Skeletal muscle tissue (tissue), 4 donors: ENCODE measurements around the gene C2CD4D. TPM values are rescaled to one million over a fixed set of nuclear protein-coding genes. Genes with fewer than 3 reads are reported as not detected.

Experiments
- H3K27ac ChIP-seq: one replicate; pipeline ENCODE4 v1.7.0; 2013; ENCODE audit warnings: mild to moderate bottlenecking, low read depth, low read length, inconsistent platforms
- H3K27me3 ChIP-seq, 3 donors: one replicate each; pipeline ENCODE4 v1.7.0; 2013; ENCODE audit warnings: low read length in 3 of 3; ENCODE audit not compliant: control insufficient read depth in 3 of 3, insufficient read depth in 3 of 3
- H3K36me3 ChIP-seq, 3 donors: one replicate each; pipeline ENCODE4 v1.7.0; 2013; ENCODE audit warnings: low read length in 3 of 3; ENCODE audit not compliant: control insufficient read depth in 3 of 3, insufficient read depth in 3 of 3
- H3K4me1 ChIP-seq, 3 donors: one replicate each; pipeline ENCODE4 v1.7.0; 2013; ENCODE audit warnings: low read length in 3 of 3, mild to moderate bottlenecking in 3 of 3; ENCODE audit not compliant: control insufficient read depth in 3 of 3, insufficient read depth in 3 of 3
- H3K4me3 ChIP-seq, 3 donors: one replicate each; pipeline ENCODE4 v1.7.0; 2013; ENCODE audit warnings: low read length in 3 of 3
- H3K9ac ChIP-seq, 3 donors: one replicate each; pipeline ENCODE4 v1.7.0; 2013; ENCODE audit warnings: low read length in 3 of 3, mild to moderate bottlenecking in 3 of 3, moderate library complexity in 2 of 3, low read depth in 1 of 3
- H3K9me3 ChIP-seq, 3 donors: one replicate each; pipeline ENCODE4 v1.7.0; 2013; ENCODE audit warnings: low read length in 3 of 3; ENCODE audit not compliant: control insufficient read depth in 3 of 3
- total RNA-seq: library from RNA; depleted of rRNA; stranded (reverse); fragments of >200 nt; gene quantifications from one replicate; pipeline ENCODE4 v1.2.3, GENCODE V29; 2014
- donor health status: Osteomylitis.

The C2CD4D gene
- total RNA-seq, 1 donor from 2014 or later = not detected

DNA sequence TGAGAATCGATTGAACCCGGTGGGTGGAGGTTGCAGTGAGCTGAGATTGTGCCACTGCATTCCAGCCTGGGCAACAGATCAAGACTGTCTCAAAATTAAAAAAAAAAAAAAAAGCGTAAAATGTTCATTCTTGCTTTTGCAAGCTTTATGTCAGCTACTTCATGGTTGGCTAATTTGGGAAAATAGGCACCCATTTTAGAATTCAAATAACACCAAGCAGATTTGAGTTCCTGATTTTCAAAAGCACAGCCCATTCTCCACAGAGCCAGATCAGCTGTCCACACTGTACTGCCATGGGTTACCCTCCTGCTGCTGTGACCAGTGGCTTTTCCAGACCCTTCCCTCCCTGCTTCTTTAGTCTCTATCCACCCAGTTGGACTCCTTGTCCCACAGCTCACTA is 9.5 kb upstream of the C2CD4D start:
- H3K27me3 ChIP-seq = peaks cover 8 to 46% (median 34%) of the 10 kb centered on the region in 3 donors
- no peak overlapping the region for H3K27ac ChIP-seq
- H3K36me3 ChIP-seq = no peaks in the 10 kb centered on the region
- H3K9me3 ChIP-seq = no peaks in the 10 kb centered on the region
- H3K4me3 ChIP-seq = no peak overlapping the region
- H3K9ac ChIP-seq = no peak overlapping the region
- no peaks in the 10 kb centered on the region for H3K4me1 ChIP-seq

DNA sequence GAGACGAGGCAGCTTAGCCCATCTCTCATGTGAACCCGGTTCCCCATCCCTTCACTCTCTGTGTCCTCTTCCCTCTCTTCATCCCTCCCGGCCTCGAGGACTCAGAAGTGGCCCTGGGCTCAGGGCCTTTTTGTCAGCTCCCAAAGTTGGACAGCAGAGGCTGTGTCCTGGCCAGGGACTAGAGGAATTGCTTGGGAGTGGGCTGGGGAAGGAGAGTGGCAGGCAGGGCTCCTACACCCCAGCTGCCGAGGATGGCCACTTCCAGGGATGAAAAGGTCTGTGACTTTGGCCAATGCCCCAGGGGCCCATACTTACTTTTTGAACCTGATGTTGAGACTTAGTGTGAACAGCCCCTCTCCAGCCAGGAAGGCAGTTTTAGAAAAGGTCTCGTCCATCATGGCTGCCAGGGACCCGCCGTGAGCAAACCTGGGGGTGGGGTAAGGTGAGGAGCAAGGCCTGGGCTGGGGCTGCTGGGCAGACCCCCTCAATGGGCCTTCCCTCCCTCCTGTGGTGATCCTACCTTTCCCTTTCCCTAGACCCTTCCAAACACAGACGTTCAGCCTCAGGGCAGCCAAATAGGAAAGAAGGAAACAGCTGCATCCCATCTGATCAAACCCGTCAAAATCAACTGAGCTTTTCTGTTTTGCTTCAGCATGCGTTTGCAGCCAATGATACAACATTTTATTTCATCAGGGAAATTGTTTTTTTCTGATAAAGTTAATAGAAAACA is 8.4 kb upstream of the C2CD4D start:
- no peak overlapping the region for H3K9ac ChIP-seq
- H3K36me3 ChIP-seq = no peaks in the 10 kb centered on the region
- no peaks in the 10 kb centered on the region for H3K9me3 ChIP-seq
- H3K27me3 ChIP-seq = peaks cover 8 to 40% (median 31%) of the 10 kb centered on the region in 3 donors
- no peak overlapping the region for H3K4me3 ChIP-seq
- no peaks in the 10 kb centered on the region for H3K4me1 ChIP-seq
- H3K27ac ChIP-seq = no peak overlapping the region

DNA sequence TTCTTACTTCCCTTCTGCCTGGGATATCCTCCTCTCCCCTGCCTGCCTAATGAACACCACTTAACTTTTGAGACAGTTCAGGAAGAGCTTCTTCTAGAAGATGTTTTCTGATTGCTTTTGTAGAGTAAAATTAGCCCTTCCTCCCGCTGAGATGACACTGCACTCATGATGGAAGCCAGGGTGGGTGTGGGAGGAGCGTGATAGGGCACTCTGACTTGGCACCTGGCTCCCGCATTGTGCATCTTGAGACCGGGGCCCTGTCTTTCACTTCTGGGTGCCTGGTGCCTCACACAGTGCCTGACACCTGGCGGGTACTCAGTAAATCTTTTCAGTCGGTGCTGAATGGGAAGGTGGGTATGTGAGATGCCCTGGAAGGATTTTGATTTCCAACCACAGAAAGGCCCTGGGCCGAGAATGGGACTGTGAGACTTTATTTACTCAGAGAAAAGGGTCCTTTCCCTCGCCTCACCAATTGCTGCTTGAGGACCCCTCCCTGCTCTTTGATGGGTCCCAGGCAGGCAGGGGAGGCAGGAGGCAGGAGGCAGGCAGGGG is 7.1 kb upstream of the C2CD4D start:
- no peaks in the 10 kb centered on the region for H3K4me1 ChIP-seq
- H3K27ac ChIP-seq = no peak overlapping the region
- peaks cover 8 to 31% (median 19%) of the 10 kb centered on the region in 3 donors for H3K27me3 ChIP-seq
- no peak overlapping the region for H3K4me3 ChIP-seq
- no peak overlapping the region for H3K9ac ChIP-seq
- no peaks in the 10 kb centered on the region for H3K36me3 ChIP-seq
- no peaks in the 10 kb centered on the region for H3K9me3 ChIP-seq

DNA sequence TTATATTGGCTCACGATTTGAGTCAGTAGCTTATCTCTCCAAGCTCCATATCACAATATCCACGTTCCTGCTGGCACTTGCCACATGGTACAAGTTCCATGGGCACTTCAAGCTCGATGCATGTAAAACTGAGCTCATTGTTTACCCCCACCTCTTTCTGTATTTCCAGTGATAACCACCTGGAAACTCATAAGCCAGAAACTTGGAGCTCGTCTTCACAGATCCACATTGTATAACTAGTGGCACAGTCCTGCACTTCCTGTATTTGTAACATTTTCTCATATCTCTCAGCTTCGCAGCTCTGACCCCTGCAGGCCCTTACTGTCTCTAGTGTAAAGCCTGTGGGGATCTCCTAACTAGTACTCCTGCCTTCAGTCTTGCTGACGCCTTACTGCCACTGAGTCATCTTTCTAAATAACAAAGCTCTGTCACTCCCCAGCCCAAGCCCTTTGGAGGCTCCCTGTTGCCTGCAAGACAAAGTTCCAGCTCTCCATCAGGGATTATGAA is 6.5 kb upstream of the C2CD4D start:
- H3K4me1 ChIP-seq = no peaks in the 10 kb centered on the region
- no peak overlapping the region for H3K4me3 ChIP-seq

DNA sequence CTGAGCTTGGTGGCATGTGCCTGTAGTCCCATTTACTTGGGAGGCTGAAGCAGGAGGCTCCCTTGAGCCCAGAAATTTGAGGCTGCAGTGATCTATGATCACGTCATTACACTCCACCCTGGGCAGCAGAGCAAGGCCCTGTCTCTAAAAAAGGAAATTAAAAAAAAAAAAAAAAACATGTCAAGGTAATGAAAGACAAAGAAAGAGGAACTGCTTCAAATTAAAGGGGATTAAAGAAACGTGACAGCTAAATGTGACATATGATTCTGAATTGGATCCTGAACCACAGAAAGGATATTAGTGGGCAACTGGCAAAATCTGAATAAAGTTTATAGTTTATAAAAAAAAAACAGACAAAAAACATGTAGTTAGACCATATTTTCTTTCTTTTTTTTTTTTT is 3.8 kb upstream of the C2CD4D start:
- H3K27me3 ChIP-seq = peaks cover 18 to 35% (median 27%) of the 10 kb centered on the region in 3 donors
- H3K27ac ChIP-seq = no peak overlapping the region
- H3K36me3 ChIP-seq = no peaks in the 10 kb centered on the region
- H3K4me1 ChIP-seq = peaks cover 0 to 10% (median 6%) of the 10 kb centered on the region in 3 donors
- no peak overlapping the region for H3K4me3 ChIP-seq
- no peak overlapping the region for H3K9ac ChIP-seq
- no peaks in the 10 kb centered on the region for H3K9me3 ChIP-seq

More for the DNA sequence above, 6.5 kb upstream of the C2CD4D start:
- Histone ChIP-seq H3K36me3 (no peaks in the 10 kb centered on the region), H3K9me3 (no peaks in the 10 kb centered on the region), H3K9ac (no peak overlapping the region), H3K27ac (no peak overlapping the region), H3K27me3 (peaks cover 10 to 28% (median 15%) of the 10 kb centered on the region in 3 donors)

DNA sequence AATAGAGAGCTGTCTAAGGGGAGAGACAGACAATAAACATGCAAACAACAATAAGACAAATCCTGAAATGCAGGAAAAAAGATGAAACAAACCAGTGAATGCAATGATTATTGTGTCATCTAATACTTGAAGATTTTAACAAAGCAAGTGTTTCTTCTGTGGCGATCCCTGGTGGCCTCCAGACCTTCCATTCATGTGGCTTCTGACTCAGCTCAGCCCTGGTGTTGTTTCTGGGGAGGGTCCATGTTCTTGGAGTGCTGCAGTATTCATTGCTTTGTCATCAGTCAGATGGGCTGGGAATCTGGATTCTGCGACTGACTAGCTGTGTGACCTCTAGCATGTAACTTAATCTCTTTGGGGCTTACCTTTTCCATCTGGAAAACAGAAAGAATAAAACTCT is 1.5 kb upstream of the C2CD4D start:
- H3K4me1 ChIP-seq = peaks cover 8 to 19% (median 14%) of the 10 kb centered on the region in 3 donors
- no peak overlapping the region for H3K9ac ChIP-seq
- H3K9me3 ChIP-seq = no peaks in the 10 kb centered on the region
- H3K27ac ChIP-seq = no peak overlapping the region
- peaks cover 19 to 45% (median 34%) of the 10 kb centered on the region in 3 donors for H3K27me3 ChIP-seq
- H3K4me3 ChIP-seq = no peak overlapping the region
- no peaks in the 10 kb centered on the region for H3K36me3 ChIP-seq

DNA sequence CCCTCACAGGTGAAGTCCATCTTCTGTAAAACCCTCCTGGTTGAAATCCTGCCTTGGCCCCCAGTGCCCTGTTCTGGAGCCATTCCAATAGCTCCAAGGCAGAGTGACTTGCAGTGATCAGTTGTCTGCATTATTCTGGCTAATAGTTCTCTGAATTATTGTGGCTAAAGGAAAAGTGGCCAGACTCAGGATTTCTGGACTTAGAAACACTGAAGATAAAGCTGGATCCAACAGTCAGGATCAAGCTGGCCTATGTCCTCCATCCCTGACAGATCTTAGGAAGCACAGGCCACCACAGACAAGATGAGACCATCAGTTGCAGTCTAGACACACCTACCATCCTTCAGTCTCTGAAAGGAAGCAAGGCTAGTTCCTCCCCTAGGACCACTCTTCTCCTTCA is 801 bp upstream of the C2CD4D start:
- Histone ChIP-seq H3K9me3 (no peaks in the 10 kb centered on the region), H3K36me3 (no peaks in the 10 kb centered on the region), H3K27ac (no peak overlapping the region), H3K4me3 (no peak overlapping the region), H3K4me1 (peaks cover 8 to 20% (median 14%) of the 10 kb centered on the region in 3 donors), H3K27me3 (peaks cover 19 to 45% (median 34%) of the 10 kb centered on the region in 3 donors), H3K9ac (no peak overlapping the region)

DNA sequence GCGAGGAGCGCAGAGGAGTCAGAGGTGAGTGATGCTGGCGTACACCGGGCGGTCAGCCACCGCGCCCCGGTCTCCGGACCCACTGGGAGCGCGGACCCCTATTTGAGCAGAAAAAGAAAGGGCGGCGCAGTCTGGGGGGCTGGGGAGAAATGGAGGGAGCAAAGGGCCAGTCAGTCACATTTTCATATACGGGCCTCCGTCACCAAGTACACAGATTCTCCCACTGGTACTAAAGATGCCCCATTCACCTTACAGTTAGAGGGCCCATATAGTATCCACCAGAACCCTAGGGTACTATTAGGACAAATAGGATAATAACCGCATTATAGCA is 573 bp downstream of the C2CD4D start:
- Histone ChIP-seq H3K36me3 (no peaks in the 10 kb centered on the region), H3K27me3 (peaks cover 19 to 40% (median 34%) of the 10 kb centered on the region in 3 donors), H3K9ac (peak overlapping the region in 1 of 3 donors; percentile 10), H3K9me3 (no peaks in the 10 kb centered on the region), H3K4me3 (peak overlapping the region in 2 of 3 donors; percentile 49 to 58), H3K4me1 (peaks cover 8 to 24% (median 14%) of the 10 kb centered on the region in 3 donors), H3K27ac (no peak overlapping the region)

DNA sequence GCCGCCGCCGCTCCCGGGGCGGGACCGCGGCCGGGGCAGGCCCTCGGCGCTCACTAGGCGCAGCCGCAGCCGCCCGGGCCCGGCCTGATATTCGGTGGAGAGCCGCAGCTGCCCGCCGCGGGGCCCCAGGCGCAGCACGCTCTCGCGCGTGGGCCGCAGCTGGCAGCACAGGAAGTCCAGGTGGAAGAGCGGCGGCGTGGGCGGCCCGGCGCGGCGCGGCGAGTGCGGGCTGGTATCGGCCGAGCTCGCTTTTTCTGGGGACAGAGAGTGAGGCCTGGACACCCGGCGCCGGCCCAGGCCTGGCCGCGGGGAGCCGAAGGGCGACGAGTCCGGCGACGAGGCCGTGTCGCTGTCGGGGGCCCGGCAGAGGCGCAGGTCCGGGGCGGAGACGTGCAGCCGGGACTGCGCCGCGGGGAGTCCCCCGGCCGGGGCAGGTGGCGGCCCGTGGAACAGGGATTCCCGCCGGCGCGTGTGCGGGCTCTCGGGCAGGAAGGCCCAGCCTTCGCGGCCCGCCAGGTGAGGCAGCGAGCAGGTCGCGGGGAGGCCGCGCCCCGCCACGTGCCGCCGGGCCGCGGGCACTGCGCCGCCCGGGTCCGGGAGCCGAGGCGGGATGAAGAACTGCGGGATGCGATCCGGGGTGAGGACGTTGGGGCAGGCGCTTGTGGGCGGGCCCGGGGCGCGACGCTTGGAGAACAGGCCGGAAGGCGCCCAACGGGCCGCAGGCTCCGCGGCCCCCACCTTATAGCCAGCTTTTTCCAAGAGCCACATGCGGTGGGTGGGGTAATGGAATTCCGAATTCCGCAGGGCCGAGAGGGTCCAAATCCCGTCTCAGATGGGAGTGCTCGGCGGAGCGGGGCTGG is 1.2 kb downstream of the C2CD4D start:
- Histone ChIP-seq H3K9ac (peak overlapping the region in 1 of 3 donors; percentile 60), H3K4me1 (peaks cover 9 to 30% (median 19%) of the 10 kb centered on the region in 3 donors), H3K27me3 (peaks cover 19 to 40% (median 34%) of the 10 kb centered on the region in 3 donors), H3K9me3 (no peaks in the 10 kb centered on the region), H3K36me3 (no peaks in the 10 kb centered on the region), H3K4me3 (peak overlapping the region in 2 of 3 donors; percentile 49 to 58), H3K27ac (no peak overlapping the region)
